Endodermal cell (in vitro differentiated cells): Measurements from ENCODE around the gene MPZL1. TPM values are rescaled to one million over a fixed set of nuclear protein-coding genes. Genes with fewer than 3 reads are reported as not detected.

Source experiments
- DNase-seq: peaks from one replicate; pipeline ENCODE4 v3.0.0-alpha.2; 2017
- H3K27ac ChIP-seq: 2 replicates; pipeline ENCODE4 v1.5.1; 2013; ENCODE audit warnings: mild to moderate bottlenecking, low read depth, low read length, moderate library complexity
- H3K27me3 ChIP-seq: 2 replicates; pipeline ENCODE4 v1.6.1; 2013; ENCODE audit warnings: mild to moderate bottlenecking, low read length, moderate library complexity; ENCODE audit not compliant: insufficient read depth, control insufficient read depth, poor library complexity, severe bottlenecking
- H3K36me3 ChIP-seq: 2 replicates; pipeline ENCODE4 v1.7.0; 2013; ENCODE audit warnings: mild to moderate bottlenecking, low read length, moderate library complexity; ENCODE audit not compliant: control insufficient read depth, insufficient read depth
- H3K4me1 ChIP-seq: one replicate; pipeline ENCODE4 v1.7.0; 2013; ENCODE audit warnings: low read length; ENCODE audit not compliant: control insufficient read depth, insufficient read depth
- H3K4me3 ChIP-seq: 2 replicates; pipeline ENCODE4 v1.5.1; 2013; ENCODE audit warnings: mild to moderate bottlenecking, low read length, moderate library complexity
- H3K9ac ChIP-seq: 2 replicates; pipeline ENCODE4 v1.6.1; 2013; ENCODE audit warnings: mild to moderate bottlenecking, low read length, moderate library complexity; ENCODE audit not compliant: poor library complexity, severe bottlenecking; ENCODE audit errors: extremely low read depth
- H3K9me3 ChIP-seq: 2 replicates; pipeline ENCODE4 v1.6.1; 2013; ENCODE audit warnings: mild to moderate bottlenecking, low read length, moderate library complexity; ENCODE audit not compliant: control insufficient read depth
- H3K27ac Mint-ChIP-seq: 2 replicates; pipeline ENCODE4 v1.8.0; 2020; ENCODE audit warnings: mixed read lengths
- H3K27me3 Mint-ChIP-seq: 2 replicates; pipeline ENCODE4 v1.8.0; 2021; ENCODE audit warnings: mild to moderate bottlenecking, mixed read lengths; ENCODE audit not compliant: insufficient read depth
- H3K36me3 Mint-ChIP-seq: 2 replicates; pipeline ENCODE4 v1.8.0; 2020; ENCODE audit warnings: low read depth, mixed read lengths
- H3K4me1 Mint-ChIP-seq: 2 replicates; pipeline ENCODE4 v1.8.0; 2020; ENCODE audit warnings: mixed read lengths
- H3K4me3 Mint-ChIP-seq: 2 replicates; pipeline ENCODE4 v1.8.0; 2020; ENCODE audit warnings: mild to moderate bottlenecking, moderate library complexity, mixed read lengths
- H3K9me3 Mint-ChIP-seq: 2 replicates; pipeline ENCODE4 v1.8.0; 2020; ENCODE audit warnings: mild to moderate bottlenecking, mixed read lengths
- WGBS, 2 experiments: methylation state at CpG; one replicate each; pipeline versions ENCODE4 v1.1.5 to v1.1.7; 2013; ENCODE audit warnings: missing lambda C conversion rate in 2 of 2, mixed read lengths in 1 of 2; ENCODE audit not compliant: insufficient coverage in 1 of 2, insufficient read length in 1 of 2; 5-methylcytosine and 5-hydroxymethylcytosine counted together
- total RNA-seq, 2 donors: library from RNA; stranded (reverse); fragmentation: NEBNext Ultra II Directional in 1 of 2; extraction: Animal tissue kit (Norgen Biotek cat#: 25700) in 1 of 2; gene quantifications; 2 replicates in 1 of 2; 3 replicates in 1 of 2; pipeline ENCODE4 v1.2.1, GENCODE V29; 2021
- TF ChIP-seq, protein P1 (sequence below): fragments of 200-600 bp; sonication (generic); conservative IDR thresholded peaks from 2 replicates; pipeline ENCODE4 v1.5.0; 2021; ENCODE audit warnings: antibody characterized with exemption, mild to moderate bottlenecking

Gene MPZL1
- total RNA-seq, 2 donors from 2014 or later = 111 to 114 TPM

- Mint-ChIP-seq H3K27ac (no peak overlapping the region), H3K27me3 (no peaks in the 10 kb centered on the region), H3K4me3 (no peak overlapping the region), H3K4me1 (peaks cover 15% of the 10 kb centered on the region), H3K9me3 (no peaks in the 10 kb centered on the region), H3K36me3 (peaks cover 65% of the 10 kb centered on the region)
- Histone ChIP-seq H3K9ac (no peak overlapping the region), H3K9me3 (peaks cover 4% of the 10 kb centered on the region), H3K4me1 (no peaks in the 10 kb centered on the region), H3K27me3 (no peaks in the 10 kb centered on the region), H3K4me3 (no peak overlapping the region), H3K36me3 (peaks cover 71% of the 10 kb centered on the region), H3K27ac (no peak overlapping the region)
- DNase-seq = no peak
- TF ChIP-seq, protein P1, sequence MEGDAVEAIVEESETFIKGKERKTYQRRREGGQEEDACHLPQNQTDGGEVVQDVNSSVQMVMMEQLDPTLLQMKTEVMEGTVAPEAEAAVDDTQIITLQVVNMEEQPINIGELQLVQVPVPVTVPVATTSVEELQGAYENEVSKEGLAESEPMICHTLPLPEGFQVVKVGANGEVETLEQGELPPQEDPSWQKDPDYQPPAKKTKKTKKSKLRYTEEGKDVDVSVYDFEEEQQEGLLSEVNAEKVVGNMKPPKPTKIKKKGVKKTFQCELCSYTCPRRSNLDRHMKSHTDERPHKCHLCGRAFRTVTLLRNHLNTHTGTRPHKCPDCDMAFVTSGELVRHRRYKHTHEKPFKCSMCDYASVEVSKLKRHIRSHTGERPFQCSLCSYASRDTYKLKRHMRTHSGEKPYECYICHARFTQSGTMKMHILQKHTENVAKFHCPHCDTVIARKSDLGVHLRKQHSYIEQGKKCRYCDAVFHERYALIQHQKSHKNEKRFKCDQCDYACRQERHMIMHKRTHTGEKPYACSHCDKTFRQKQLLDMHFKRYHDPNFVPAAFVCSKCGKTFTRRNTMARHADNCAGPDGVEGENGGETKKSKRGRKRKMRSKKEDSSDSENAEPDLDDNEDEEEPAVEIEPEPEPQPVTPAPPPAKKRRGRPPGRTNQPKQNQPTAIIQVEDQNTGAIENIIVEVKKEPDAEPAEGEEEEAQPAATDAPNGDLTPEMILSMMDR = no peak
- WGBS, 2 experiments = 83 to 91% methylated on average over 5 of the region's 5 CpGs
These were observed 64.7 kb downstream of the MPZL1 start for GRCh38 chr1:167786502-167786901.

GRCh38 chr1:167789501-167789900 is 67.7 kb downstream of the MPZL1 start:
- no peak overlapping the region for H3K27ac Mint-ChIP-seq
- H3K27me3 Mint-ChIP-seq = no peaks in the 10 kb centered on the region
- peaks cover 20% of the 10 kb centered on the region for H3K4me1 Mint-ChIP-seq
- DNase-seq = no peak
- Histone ChIP-seq H3K9ac (no peak overlapping the region), H3K36me3 (peaks cover 47% of the 10 kb centered on the region), H3K9me3 (no peaks in the 10 kb centered on the region), H3K4me1 (no peaks in the 10 kb centered on the region), H3K27me3 (no peaks in the 10 kb centered on the region), H3K4me3 (no peak overlapping the region), H3K27ac (no peak overlapping the region)
- WGBS, 2 experiments = 93 to 100% methylated on average over 2 to 3 of the region's 3 CpGs
- H3K36me3 Mint-ChIP-seq = peaks cover 60% of the 10 kb centered on the region
- TF ChIP-seq, protein P1 = no peak
- H3K4me3 Mint-ChIP-seq = no peak overlapping the region
- no peaks in the 10 kb centered on the region for H3K9me3 Mint-ChIP-seq

DNA sequence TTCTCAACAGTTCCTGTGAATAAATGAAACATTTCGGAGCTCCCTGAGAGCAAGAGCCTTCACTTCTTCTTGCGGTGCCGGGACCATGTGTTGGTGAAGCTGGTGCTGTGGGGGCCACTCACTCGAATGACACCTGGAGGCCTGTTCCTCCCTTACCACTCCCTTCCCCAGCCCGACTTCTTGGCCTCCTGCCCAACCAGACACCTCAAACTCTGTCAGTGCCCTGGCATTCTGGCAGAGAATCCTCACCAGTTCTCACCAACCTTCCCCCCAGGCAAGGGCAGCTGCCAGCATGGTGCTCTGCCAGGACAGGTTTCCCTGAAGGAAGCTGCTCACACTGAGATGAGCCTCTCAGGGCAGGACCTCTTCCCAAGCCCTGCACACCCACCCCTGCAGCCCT is 68.3 kb downstream of the MPZL1 start:
- Mint-ChIP-seq H3K27ac (no peak overlapping the region), H3K36me3 (peaks cover 59% of the 10 kb centered on the region), H3K9me3 (no peaks in the 10 kb centered on the region), H3K4me1 (peaks cover 20% of the 10 kb centered on the region), H3K27me3 (no peaks in the 10 kb centered on the region), H3K4me3 (no peak overlapping the region)
- Histone ChIP-seq H3K27ac (no peak overlapping the region), H3K9ac (no peak overlapping the region), H3K4me1 (no peaks in the 10 kb centered on the region), H3K4me3 (no peak overlapping the region), H3K9me3 (no peaks in the 10 kb centered on the region), H3K36me3 (peaks cover 41% of the 10 kb centered on the region), H3K27me3 (no peaks in the 10 kb centered on the region)
- DNase-seq = no peak
- WGBS, 2 experiments = 92 to 97% methylated on average over 4 to 5 of the region's 5 CpGs
- TF ChIP-seq, protein P1 = no peak
